ENCODE data around the gene LPP.

GRCh38 chr3:188901126-188901525 lies 747.2 kb downstream of the LPP start:
- TF ChIP-seq SUZ12 (IDR thresholded peaks at IDR 0.05) = no peak
- TF ChIP-seq SP1 (IDR thresholded peaks at IDR 0.05) = no peak
- no peak for TF ChIP-seq ARNT (IDR thresholded peaks at IDR 0.05)
- TF ChIP-seq PKNOX1 (IDR thresholded peaks at IDR 0.05) = no peak
- TF ChIP-seq FOXA1 (IDR thresholded peaks at IDR 0.05) = no peak
- no peak for TF ChIP-seq NFRKB (IDR thresholded peaks at IDR 0.05)
- no peak for TF ChIP-seq BHLHE40 (IDR thresholded peaks at IDR 0.05; ENCODE audit: borderline replicate concordance)
- TF ChIP-seq LEF1 (IDR thresholded peaks at IDR 0.05; ENCODE audit: borderline replicate concordance) = no peak
- no peak for TF ChIP-seq FOXK2 (IDR thresholded peaks at IDR 0.05)
